ENCODE measurements around the gene PDK2.

- TF ChIP-seq, protein P1, sequence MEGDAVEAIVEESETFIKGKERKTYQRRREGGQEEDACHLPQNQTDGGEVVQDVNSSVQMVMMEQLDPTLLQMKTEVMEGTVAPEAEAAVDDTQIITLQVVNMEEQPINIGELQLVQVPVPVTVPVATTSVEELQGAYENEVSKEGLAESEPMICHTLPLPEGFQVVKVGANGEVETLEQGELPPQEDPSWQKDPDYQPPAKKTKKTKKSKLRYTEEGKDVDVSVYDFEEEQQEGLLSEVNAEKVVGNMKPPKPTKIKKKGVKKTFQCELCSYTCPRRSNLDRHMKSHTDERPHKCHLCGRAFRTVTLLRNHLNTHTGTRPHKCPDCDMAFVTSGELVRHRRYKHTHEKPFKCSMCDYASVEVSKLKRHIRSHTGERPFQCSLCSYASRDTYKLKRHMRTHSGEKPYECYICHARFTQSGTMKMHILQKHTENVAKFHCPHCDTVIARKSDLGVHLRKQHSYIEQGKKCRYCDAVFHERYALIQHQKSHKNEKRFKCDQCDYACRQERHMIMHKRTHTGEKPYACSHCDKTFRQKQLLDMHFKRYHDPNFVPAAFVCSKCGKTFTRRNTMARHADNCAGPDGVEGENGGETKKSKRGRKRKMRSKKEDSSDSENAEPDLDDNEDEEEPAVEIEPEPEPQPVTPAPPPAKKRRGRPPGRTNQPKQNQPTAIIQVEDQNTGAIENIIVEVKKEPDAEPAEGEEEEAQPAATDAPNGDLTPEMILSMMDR (IDR thresholded peaks at IDR 0.05): peak; percentile 66
- TF ChIP-seq EZH2 (IDR thresholded peaks at IDR 0.05): peak; percentile 63
- TF ChIP-seq EZH2phosphoT487 (IDR thresholded peaks at IDR 0.05): no peak
These were observed 22.3 kb downstream of the PDK2 start for GRCh38 chr17:50117202-50118051.

All from neural progenitor cell (in vitro differentiated cells).